Endothelial cell of umbilical vein (primary cell): Measurements from ENCODE around the gene ZC3H14. TPM values are rescaled to one million over a fixed set of nuclear protein-coding genes. Genes with fewer than 3 reads are reported as not detected.

Source experiments
- BruUV-seq: library from RNA; stranded (reverse); fragments of 400-500 nt; replicated peaks from 2 replicates; lab custom pipeline; 2021; lab: Mats Ljungman, UMichigan
- CTCF ChIA-PET: fragments of 300-600, 350-600 bp; sonication (Branson Sonifier 250); formaldehyde crosslinking; loops from one replicate; lab custom pipeline; 2021; ENCODE audit warnings: antibody characterized with exemption, inconsistent platforms; lab: Charles Lee
- POLR2A ChIA-PET: fragments of 300-600, 350-600 bp; sonication (Branson Sonifier 250); formaldehyde crosslinking; loops from one replicate; lab custom pipeline; 2021; ENCODE audit warnings: antibody characterized with exemption, inconsistent platforms; lab: Charles Lee
- DNase-seq: peaks from one replicate; pipeline ENCODE4 v3.0.0-alpha.2; 2011; ENCODE audit warnings: low read depth, low spot score
- FAIRE-seq: peaks from 2 replicates; lab custom pipeline; 2011; peaks lifted over from hg19 to GRCh38; lab: Jason Lieb, UNC
- H2AFZ ChIP-seq: 2 replicates; pipeline ENCODE4 v1.6.0; 2012; ENCODE audit warnings: low read depth, low read length, control low read depth, inconsistent platforms
- H3K27ac ChIP-seq: 2 replicates; pipeline ENCODE4 v1.5.1; 2011; ENCODE audit warnings: low read depth, mild to moderate bottlenecking, control low read depth, low read length, moderate library complexity; ENCODE audit not compliant: insufficient read depth
- H3K27me3 ChIP-seq, 2 experiments: 2 replicates each; pipeline versions ENCODE4 v1.6.0 to v1.6.1; 2011; ENCODE audit warnings: low read length in 2 of 2, mixed read lengths in 1 of 2; ENCODE audit not compliant: control insufficient read depth in 2 of 2, insufficient read depth in 2 of 2
- H3K36me3 ChIP-seq, 2 experiments: 2 replicates in 1 of 2; 3 replicates in 1 of 2; pipeline ENCODE4 v1.5.1; 2011; ENCODE audit warnings: low read length in 2 of 2, mild to moderate bottlenecking in 1 of 2, moderate library complexity in 1 of 2; ENCODE audit not compliant: control insufficient read depth in 2 of 2, insufficient read depth in 2 of 2; ENCODE audit errors: extremely low read depth in 1 of 2
- H3K4me1 ChIP-seq: 3 replicates; pipeline ENCODE4 v1.5.1; 2011; ENCODE audit warnings: mild to moderate bottlenecking, low read length; ENCODE audit not compliant: control insufficient read depth, insufficient read depth; ENCODE audit errors: extremely low read depth
- H3K4me2 ChIP-seq: 2 replicates; pipeline ENCODE4 v1.6.1; 2011; ENCODE audit warnings: low read length, control low read depth, mixed read lengths; ENCODE audit not compliant: insufficient read depth
- H3K4me3 ChIP-seq, 3 experiments: fragments of 200-600 bp in 1 of 3; sonication (generic), shearing (Covaris generic) in 1 of 3; replicated peaks in 1 of 3; 2 replicates each; pipeline ENCODE4 v1.5.1; 2011 to 2016; ENCODE audit warnings: control low read depth in 3 of 3, low read length in 3 of 3, mild to moderate bottlenecking in 2 of 3, inconsistent platforms in 1 of 3, low read depth in 1 of 3, moderate library complexity in 1 of 3; ENCODE audit not compliant: insufficient read depth in 1 of 3
- H3K79me2 ChIP-seq: 2 replicates; pipeline ENCODE4 v1.6.0; 2012; ENCODE audit warnings: low read length, inconsistent platforms; ENCODE audit not compliant: control insufficient read depth, insufficient read depth
- H3K9ac ChIP-seq: replicated peaks from 2 replicates; pipeline ENCODE3; 2011; ENCODE audit warnings: low read length, control low read depth; ENCODE audit not compliant: insufficient read depth; ENCODE audit errors: extremely low read depth
- H3K9me1 ChIP-seq: replicated peaks from 3 replicates; pipeline ENCODE4 v1.6.0; 2011; ENCODE audit warnings: mild to moderate bottlenecking, low read length; ENCODE audit not compliant: control insufficient read depth, insufficient read depth; ENCODE audit errors: extremely low read depth
- H3K9me3 ChIP-seq: replicated peaks from 2 replicates; pipeline ENCODE4 v1.5.1; 2012; ENCODE audit warnings: low read length, inconsistent platforms; ENCODE audit not compliant: control insufficient read depth, insufficient read depth
- H4K20me1 ChIP-seq: replicated peaks from 2 replicates; pipeline ENCODE3; 2011; ENCODE audit warnings: mild to moderate bottlenecking, low read length; ENCODE audit not compliant: control insufficient read depth, insufficient read depth; ENCODE audit errors: extremely low read depth
- EZH2 ChIP-seq: IDR thresholded peaks from 2 replicates; pipeline ENCODE4 v1.6.1; 2012; ENCODE audit warnings: borderline replicate concordance, low read depth, mild to moderate bottlenecking, moderate library complexity, low read length, inconsistent platforms; ENCODE audit not compliant: severe bottlenecking
- FOS ChIP-seq: IDR thresholded peaks from 2 replicates; pipeline ENCODE4 v1.6.1; 2011; ENCODE audit warnings: mild to moderate bottlenecking, low read length, moderate library complexity, borderline replicate concordance; ENCODE audit not compliant: insufficient read depth
- GATA2 ChIP-seq: IDR thresholded peaks from 2 replicates; pipeline ENCODE4 v1.7.0; 2011; ENCODE audit warnings: low read depth, mild to moderate bottlenecking, moderate library complexity, mixed read lengths, low read length; ENCODE audit not compliant: insufficient read length, insufficient read depth
- JUN ChIP-seq: IDR thresholded peaks from 2 replicates; pipeline ENCODE4 v1.6.1; 2011; ENCODE audit warnings: borderline replicate concordance, low read depth; ENCODE audit not compliant: insufficient read length, insufficient read depth
- MAX ChIP-seq: IDR thresholded peaks from 2 replicates; pipeline ENCODE4 v1.6.1; 2011; ENCODE audit not compliant: insufficient read depth, insufficient read length
- MYC ChIP-seq: IDR thresholded peaks from one replicate; pipeline ENCODE4 v1.6.1; 2011; ENCODE audit warnings: mild to moderate bottlenecking, low read depth, low read length
- POLR2A ChIP-seq: IDR thresholded peaks from 2 replicates; pipeline ENCODE4 v1.6.1; 2012; ENCODE audit warnings: low read depth, mild to moderate bottlenecking, control low read depth, low read length
- POLR2AphosphoS5 ChIP-seq: IDR thresholded peaks from 2 replicates; pipeline ENCODE4 v1.6.1; 2012; ENCODE audit warnings: low read depth, mild to moderate bottlenecking, control low read depth, low read length, moderate library complexity; ENCODE audit not compliant: insufficient read depth
- dilution Hi-C: fragments of 300-500 bp; cut with MboI; formaldehyde crosslinking; loops from one replicate; pipeline ENCODE4 v1.15.0; 2019; ENCODE audit warnings: low sequenced_read_pairs; ENCODE audit not compliant: extremely low pct_ligation_motif_present
- intact Hi-C: fragments of 100-400 bp; cut with micrococcal nuclease; formaldehyde crosslinking; loops from one replicate; pipeline ENCODE4 v1.10.0; 2022
- polyA plus RNA-seq, 4 experiments: library from polyadenylated mRNA; depleted of rRNA in 3 of 4; stranded (reverse) in 3 of 4; unstranded in 1 of 4; fragments of >200 nt; gene quantifications; 2 replicates each; pipeline versions ENCODE4 v1.2.1 to v1.2.3, GENCODE V29; 2011 to 2012; ENCODE audit warnings: missing spikeins in 1 of 4
- total RNA-seq: library from RNA; stranded (reverse); gene quantifications from 2 replicates; pipeline ENCODE4 v1.2.3, GENCODE V29; 2021
- TF ChIP-seq, protein P1 (sequence below), 2 donors: IDR thresholded peaks; 1 replicate in 1 of 2; 2 replicates in 1 of 2; pipeline ENCODE4 v1.5.1; 2011; ENCODE audit warnings: low read length in 2 of 2, mild to moderate bottlenecking in 2 of 2, moderate library complexity in 2 of 2, control low read depth in 1 of 2, inconsistent platforms in 1 of 2, low read depth in 1 of 2; ENCODE audit not compliant: insufficient read depth in 1 of 2; ENCODE audit errors: extremely low read depth in 1 of 2

Gene ZC3H14
- total and polyA plus RNA-seq, 2 donors (not counting 3 experiments of a cell fraction or from before 2014, with no cell fraction given): 61.2 to 61.8 TPM

DNA sequence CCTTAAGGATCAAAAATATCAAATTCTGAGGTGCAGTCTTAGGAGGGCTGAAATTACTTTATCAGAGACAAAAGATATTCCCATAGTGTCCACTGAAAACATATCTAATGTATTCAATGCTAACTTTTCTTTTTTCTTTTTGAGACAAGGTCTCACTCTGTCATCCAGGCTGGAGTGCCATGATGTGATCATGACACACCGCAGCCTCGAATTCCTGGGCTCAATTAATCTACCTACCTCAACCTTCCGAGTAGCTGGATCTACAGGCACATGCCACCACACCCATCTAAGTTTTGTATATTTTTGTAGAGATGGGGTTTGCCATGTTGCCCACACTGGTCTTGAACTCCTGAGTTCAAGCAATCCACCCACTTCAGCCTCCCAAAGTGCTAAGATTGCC, 68.3 kb downstream of the ZC3H14 start:
- Histone ChIP-seq H3K27ac (no peak overlapping the region), H3K36me3 (no peaks in the 10 kb centered on the region), H3K4me3 (no peak overlapping the region), H3K9ac (no peak overlapping the region), H3K9me1 (no peaks in the 10 kb centered on the region), H3K27me3 (no peaks in the 10 kb centered on the region), H3K4me2 (no peak overlapping the region), H3K79me2 (no peaks in the 10 kb centered on the region), H4K20me1 (no peaks in the 10 kb centered on the region), H3K4me1 (no peaks in the 10 kb centered on the region), H3K9me3 (no peaks in the 10 kb centered on the region), H2AFZ (no peak overlapping the region)
- intact Hi-C loops: no loop called here
- ChIA-PET CTCF (interaction anchor here (1.6 kb wide), 1 partner anchor 17 kb away, joined by 4 read pairs; no protein-coding TSS in a partner anchor), POLR2A (no interaction called here)
- DNase-seq: no peak
- TF ChIP-seq POLR2A (no peak), MYC (no peak), GATA2 (no peak), FOS (no peak), MAX (no peak), JUN (no peak), POLR2AphosphoS5 (no peak), EZH2 (no peak)
- TF ChIP-seq, protein P1, sequence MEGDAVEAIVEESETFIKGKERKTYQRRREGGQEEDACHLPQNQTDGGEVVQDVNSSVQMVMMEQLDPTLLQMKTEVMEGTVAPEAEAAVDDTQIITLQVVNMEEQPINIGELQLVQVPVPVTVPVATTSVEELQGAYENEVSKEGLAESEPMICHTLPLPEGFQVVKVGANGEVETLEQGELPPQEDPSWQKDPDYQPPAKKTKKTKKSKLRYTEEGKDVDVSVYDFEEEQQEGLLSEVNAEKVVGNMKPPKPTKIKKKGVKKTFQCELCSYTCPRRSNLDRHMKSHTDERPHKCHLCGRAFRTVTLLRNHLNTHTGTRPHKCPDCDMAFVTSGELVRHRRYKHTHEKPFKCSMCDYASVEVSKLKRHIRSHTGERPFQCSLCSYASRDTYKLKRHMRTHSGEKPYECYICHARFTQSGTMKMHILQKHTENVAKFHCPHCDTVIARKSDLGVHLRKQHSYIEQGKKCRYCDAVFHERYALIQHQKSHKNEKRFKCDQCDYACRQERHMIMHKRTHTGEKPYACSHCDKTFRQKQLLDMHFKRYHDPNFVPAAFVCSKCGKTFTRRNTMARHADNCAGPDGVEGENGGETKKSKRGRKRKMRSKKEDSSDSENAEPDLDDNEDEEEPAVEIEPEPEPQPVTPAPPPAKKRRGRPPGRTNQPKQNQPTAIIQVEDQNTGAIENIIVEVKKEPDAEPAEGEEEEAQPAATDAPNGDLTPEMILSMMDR (IDR thresholded peaks at IDR 0.05; ENCODE audit: extremely low read depth in 1 of 2, insufficient read depth in 1 of 2, low read depth in 1 of 2, low read length in 2 of 2): no peak
- no peak for FAIRE-seq
- BruUV-seq: no TSS peak
- dilution Hi-C loops: no loop called here
